Suprapubic skin (tissue), 4 donors: Measurements from ENCODE around the gene MSRB1. TPM values are rescaled to one million over a fixed set of nuclear protein-coding genes. Genes with fewer than 3 reads are reported as not detected.
A peak's percentile ranks its signal among the peaks of the same experiment; 100 is the strongest.
"Not testable (repeated sequence)": the region's sequence is repeated elsewhere in the genome, so short reads cannot be mapped to it uniquely, and the experiment has no call there.

Experiments
- DNase-seq, 2 donors: peaks; one replicate each; pipeline ENCODE4 v3.0.0-alpha.2; 2019; ENCODE audit warnings: low spot score in 2 of 2
- H3K27ac ChIP-seq: fragments of 200-600 bp; sonication (generic); one replicate; pipeline ENCODE4 v1.5.1; 2019
- H3K27me3 ChIP-seq: fragments of 200-600 bp; sonication (generic); one replicate; pipeline ENCODE4 v1.5.1; 2019
- H3K36me3 ChIP-seq: fragments of 200-600 bp; sonication (generic); one replicate; pipeline ENCODE4 v1.5.1; 2019
- H3K4me1 ChIP-seq: fragments of 200-600 bp; sonication (generic); one replicate; pipeline ENCODE4 v1.5.1; 2019
- H3K4me3 ChIP-seq: fragments of 200-600 bp; sonication (generic); one replicate; pipeline ENCODE4 v1.5.1; 2019; ENCODE audit warnings: mild to moderate bottlenecking
- H3K9me3 ChIP-seq: fragments of 200-600 bp; sonication (generic); one replicate; pipeline ENCODE4 v1.5.1; 2019
- EP300 ChIP-seq: sonication (generic); formaldehyde crosslinking; IDR thresholded peaks from one replicate; pipeline ENCODE4 v1.6.1; 2017; ENCODE audit warnings: antibody characterized with exemption
- POLR2A ChIP-seq, 2 donors: fragments of 450-650 bp; IDR thresholded peaks; one replicate each; pipeline ENCODE4 v1.6.1; 2017; ENCODE audit warnings: antibody characterized with exemption in 2 of 2, mild to moderate bottlenecking in 2 of 2, moderate library complexity in 2 of 2
- POLR2AphosphoS5 ChIP-seq, 3 donors: sonication (generic); formaldehyde crosslinking; IDR thresholded peaks; one replicate each; pipeline ENCODE4 v1.6.1; 2017; ENCODE audit warnings: antibody characterized with exemption in 3 of 3
- whole genome bisulfite sequencing: methylation state at CpG from one replicate; pipeline ENCODE4 v1.1.5; 2018; 5-methylcytosine and 5-hydroxymethylcytosine counted together
- total RNA-seq, 4 donors: library from RNA; depleted of rRNA; stranded (reverse); fragments of >200 nt; gene quantifications; one replicate each; pipeline ENCODE4 v1.1.0, GENCODE V29; 2016
- TF ChIP-seq, protein P1 (sequence below), 2 donors: fragments of 200-600 bp in 1 of 2; fragments of 450-650 bp in 1 of 2; sonication (generic) in 1 of 2; IDR thresholded peaks; one replicate each; pipeline ENCODE4 v1.5.1; 2016 to 2019; ENCODE audit warnings: antibody characterized with exemption in 2 of 2, mild to moderate bottlenecking in 1 of 2, moderate library complexity in 1 of 2

Gene MSRB1
- total RNA-seq, 4 donors from 2014 or later = 14.9 to 28.6 (median 23.5) TPM

GRCh38 chr16:1963806-1964505 lies 21.0 kb upstream of the MSRB1 start:
- Histone ChIP-seq H3K27ac (peak overlapping the region; percentile 96), H3K4me3 (peak overlapping the region; percentile 98), H3K27me3 (no peaks in the 10 kb centered on the region), H3K4me1 (peaks cover 49% of the 10 kb centered on the region), H3K9me3 (no peaks in the 10 kb centered on the region), H3K36me3 (peaks cover 23% of the 10 kb centered on the region)
- DNase-seq = no peak
- WGBS = 26% methylated on average over 25 of the region's 44 CpGs
- TF ChIP-seq EP300 = no peak
- no peak for TF ChIP-seq POLR2AphosphoS5 (IDR thresholded peaks at IDR 0.05)
- TF ChIP-seq, protein P1, sequence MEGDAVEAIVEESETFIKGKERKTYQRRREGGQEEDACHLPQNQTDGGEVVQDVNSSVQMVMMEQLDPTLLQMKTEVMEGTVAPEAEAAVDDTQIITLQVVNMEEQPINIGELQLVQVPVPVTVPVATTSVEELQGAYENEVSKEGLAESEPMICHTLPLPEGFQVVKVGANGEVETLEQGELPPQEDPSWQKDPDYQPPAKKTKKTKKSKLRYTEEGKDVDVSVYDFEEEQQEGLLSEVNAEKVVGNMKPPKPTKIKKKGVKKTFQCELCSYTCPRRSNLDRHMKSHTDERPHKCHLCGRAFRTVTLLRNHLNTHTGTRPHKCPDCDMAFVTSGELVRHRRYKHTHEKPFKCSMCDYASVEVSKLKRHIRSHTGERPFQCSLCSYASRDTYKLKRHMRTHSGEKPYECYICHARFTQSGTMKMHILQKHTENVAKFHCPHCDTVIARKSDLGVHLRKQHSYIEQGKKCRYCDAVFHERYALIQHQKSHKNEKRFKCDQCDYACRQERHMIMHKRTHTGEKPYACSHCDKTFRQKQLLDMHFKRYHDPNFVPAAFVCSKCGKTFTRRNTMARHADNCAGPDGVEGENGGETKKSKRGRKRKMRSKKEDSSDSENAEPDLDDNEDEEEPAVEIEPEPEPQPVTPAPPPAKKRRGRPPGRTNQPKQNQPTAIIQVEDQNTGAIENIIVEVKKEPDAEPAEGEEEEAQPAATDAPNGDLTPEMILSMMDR (IDR thresholded peaks at IDR 0.05) = no peak
- no peak for TF ChIP-seq POLR2A (IDR thresholded peaks at IDR 0.05)

DNA sequence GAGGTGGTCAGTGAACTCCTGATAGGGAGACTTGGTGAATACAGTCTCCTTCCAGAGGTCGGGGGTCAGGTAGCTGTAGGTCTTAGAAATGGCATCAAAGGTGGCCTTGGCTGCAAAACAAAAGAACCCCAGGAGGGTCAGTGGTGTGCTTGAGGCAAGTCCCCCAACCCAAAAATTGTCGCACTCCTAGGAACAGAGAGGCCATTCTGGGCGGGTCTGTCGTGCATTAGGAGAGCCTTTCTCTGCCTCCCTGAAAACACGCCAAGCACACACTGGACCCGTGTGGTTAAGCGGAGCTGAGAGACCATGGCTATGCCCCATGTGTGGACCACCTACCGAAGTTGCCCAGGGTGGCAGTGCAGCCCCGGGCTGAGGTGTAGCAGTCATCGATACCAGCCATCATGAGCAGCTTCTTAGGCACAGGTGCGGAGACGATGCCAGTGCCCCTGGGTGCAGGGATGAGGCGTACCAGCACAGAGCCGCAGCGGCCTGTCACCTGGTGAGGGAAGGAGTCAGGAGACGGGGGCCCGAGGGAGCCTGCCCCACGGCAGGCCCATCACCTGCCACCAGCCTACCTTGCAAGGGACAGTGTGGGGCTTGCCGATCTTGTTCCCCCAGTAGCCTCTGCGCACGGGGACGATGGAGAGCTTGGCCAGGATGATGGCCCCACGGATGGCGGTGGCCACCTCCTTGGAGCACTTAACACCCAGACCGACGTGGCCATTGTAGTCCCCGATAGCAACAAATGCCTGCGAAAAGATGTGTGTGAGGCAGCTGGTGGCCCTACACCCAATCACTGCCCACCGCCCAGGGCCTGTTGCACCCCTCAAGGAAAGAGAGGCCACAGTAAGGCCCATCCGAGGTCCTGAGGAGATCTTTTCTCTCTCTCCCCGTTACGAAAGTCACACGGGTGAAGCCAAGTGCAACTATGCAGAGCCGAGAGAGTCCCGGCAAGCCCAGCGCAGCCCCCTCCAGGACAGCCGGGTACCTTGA lies 19.5 kb upstream of the MSRB1 start:
- peak overlapping the region; percentile 7 for H3K4me3 ChIP-seq
- WGBS = 90% methylated on average over 28 of the region's 37 CpGs
- not testable (repeated sequence) for DNase-seq, H3K27ac ChIP-seq, H3K9me3 ChIP-seq, H3K27me3 ChIP-seq
- peaks cover 23% of the 10 kb centered on the region for H3K36me3 ChIP-seq
- H3K4me1 ChIP-seq = peaks cover 53% of the 10 kb centered on the region

DNA sequence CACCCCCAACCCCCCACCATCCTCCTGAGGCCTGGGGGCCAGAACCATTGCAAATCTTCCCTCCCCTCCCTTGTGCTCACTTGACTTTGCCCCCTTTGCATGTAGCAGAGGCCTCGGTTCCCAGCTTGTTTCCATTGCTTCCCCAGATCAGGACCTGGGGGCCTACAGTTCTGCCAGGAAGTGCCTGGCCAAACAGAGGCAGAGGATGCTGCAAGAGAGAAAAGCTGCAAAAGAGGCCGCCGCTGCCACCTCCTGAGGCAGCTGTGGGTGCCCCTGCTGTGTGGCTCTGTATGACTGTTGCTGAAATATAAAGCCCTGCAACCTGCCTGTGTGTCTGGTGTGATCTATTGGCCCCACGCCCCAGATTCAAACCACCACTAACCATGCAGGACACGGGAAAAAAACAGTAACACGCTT lies 18.7 kb upstream of the MSRB1 start:
- no peak overlapping the region for H3K4me3 ChIP-seq
- peaks cover 53% of the 10 kb centered on the region for H3K4me1 ChIP-seq
- no peak overlapping the region for H3K27ac ChIP-seq
- H3K9me3 ChIP-seq = no peaks in the 10 kb centered on the region
- no peaks in the 10 kb centered on the region for H3K27me3 ChIP-seq
- peaks cover 23% of the 10 kb centered on the region for H3K36me3 ChIP-seq
- DNase-seq = no peak
- TF ChIP-seq, protein P1 (IDR thresholded peaks at IDR 0.05) = no peak
- TF ChIP-seq POLR2A (IDR thresholded peaks at IDR 0.05) (no peak), POLR2AphosphoS5 (IDR thresholded peaks at IDR 0.05) (no peak), EP300 (no peak)
- WGBS = 63% methylated on average over 5 of the region's 6 CpGs

DNA sequence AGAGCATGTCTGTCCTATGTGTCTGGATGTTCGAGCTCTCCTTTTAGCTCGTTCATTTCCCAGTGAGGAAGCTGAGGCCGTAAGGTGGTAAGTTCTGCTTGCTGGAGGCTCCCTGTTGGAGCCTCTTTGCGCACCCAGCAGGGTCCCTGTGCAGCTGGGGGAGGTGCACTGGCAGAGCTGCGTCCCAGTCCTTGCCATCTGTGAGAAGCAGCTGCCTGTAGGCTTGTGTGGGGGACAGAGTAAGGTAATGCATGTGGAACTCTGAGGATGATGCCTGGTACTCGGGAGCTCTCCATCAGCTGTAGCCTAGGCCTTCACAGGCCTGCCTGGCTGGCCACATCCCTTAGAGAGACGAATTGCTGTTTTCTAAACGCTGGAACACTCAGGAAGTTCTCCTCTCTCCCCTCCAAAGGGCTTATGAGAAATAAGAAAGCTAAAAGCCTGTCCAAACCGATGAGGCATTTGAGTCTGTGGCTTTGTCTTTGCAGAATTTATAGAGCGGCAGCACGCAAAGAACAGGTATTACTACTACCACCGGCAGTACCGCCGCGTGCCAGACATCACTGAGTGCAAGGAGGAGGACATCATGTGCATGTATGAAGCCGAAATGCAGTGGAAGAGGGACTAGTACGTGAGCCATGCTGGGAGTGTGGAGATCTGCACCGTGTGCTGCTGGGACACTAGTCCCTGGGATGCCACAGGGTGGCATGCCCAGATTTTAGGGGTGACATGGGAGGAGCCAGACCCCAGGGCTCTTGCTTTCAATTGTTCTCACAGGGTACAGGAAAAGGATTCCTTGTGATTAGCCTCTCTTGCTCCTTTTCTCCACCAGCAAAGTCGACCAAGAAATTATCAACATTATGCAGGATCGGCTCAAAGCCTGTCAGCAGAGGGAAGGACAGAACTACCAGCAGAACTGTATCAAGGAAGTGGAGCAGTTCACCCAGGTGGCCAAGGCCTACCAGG lies 17.9 kb upstream of the MSRB1 start:
- Histone ChIP-seq H3K36me3 (peaks cover 23% of the 10 kb centered on the region), H3K4me3 (peak overlapping the region; percentile 70), H3K27me3 (no peaks in the 10 kb centered on the region), H3K4me1 (peaks cover 50% of the 10 kb centered on the region), H3K9me3 (no peaks in the 10 kb centered on the region), H3K27ac (no peak overlapping the region)
- no peak for DNase-seq
- TF ChIP-seq POLR2AphosphoS5 (IDR thresholded peaks at IDR 0.05) (no peak), EP300 (no peak), POLR2A (IDR thresholded peaks at IDR 0.05) (no peak)
- TF ChIP-seq, protein P1 (IDR thresholded peaks at IDR 0.05) = no peak
- WGBS = 43% methylated on average over 17 of the region's 20 CpGs
